Epithelial cell of proximal tubule (primary cell): Measurements from ENCODE around the gene FBXL15. TPM values are rescaled to one million over a fixed set of nuclear protein-coding genes. Genes with fewer than 3 reads are reported as not detected.
"Not testable (repeated sequence)": the region's sequence is repeated elsewhere in the genome, so short reads cannot be mapped to it uniquely, and the experiment has no call there.

Experiments
- DNase-seq: peaks from one replicate; pipeline ENCODE4 v3.0.0-alpha.2; 2011; ENCODE audit warnings: low read depth
- H3K4me3 ChIP-seq: 2 replicates; pipeline ENCODE4 v1.5.1; 2011; ENCODE audit warnings: low read depth, mild to moderate bottlenecking, low read length
- total RNA-seq: library from RNA; depleted of rRNA; stranded (reverse); fragments of >200 nt; gene quantifications from 2 replicates; pipeline ENCODE4 v1.2.3, GENCODE V29; 2015
- TF ChIP-seq, protein P1 (sequence below): conservative IDR thresholded peaks from 2 replicates; pipeline ENCODE4 v1.5.1; 2012; ENCODE audit warnings: low read depth, mild to moderate bottlenecking, low read length

Gene FBXL15
- total RNA-seq, 1 donor from 2014 or later, result 34.6 TPM

DNA sequence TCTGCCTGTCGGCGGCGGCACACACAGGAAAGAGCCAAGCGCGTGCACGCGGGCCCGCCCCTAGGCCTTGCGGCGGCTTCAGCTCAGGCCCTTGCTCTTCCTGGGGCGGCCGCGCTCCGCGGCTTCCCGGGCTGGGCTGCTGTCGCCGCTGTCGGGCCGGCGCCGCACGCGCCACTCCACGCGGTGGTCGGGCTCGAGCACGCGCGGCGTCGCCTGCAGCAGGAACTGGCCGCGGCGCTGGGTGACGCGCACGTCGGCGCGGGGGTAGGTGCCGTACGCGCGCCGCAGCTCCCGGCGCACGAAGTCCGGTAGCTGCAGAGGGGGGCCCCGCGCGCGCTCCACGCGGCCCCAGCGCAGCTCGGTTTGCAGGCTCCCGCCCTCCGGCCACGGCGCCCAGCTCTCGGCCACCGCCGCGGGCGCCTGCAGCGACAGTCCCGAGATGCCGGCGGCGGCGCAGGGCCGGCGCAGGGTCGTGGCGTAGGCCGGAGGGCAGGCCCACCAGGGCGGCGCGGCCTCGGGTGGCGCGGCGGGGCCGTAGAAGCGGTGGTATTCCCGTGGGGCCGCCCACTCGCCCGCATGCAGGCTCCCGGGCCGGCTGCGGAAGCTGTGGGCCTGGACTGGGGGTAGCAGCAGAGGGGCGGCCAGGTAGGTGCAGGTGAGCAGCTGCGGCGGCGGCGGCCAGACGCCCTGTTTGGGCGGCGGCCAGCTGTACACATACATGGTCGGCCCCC is 29.9 kb downstream of the FBXL15 start:
- TF ChIP-seq, protein P1, sequence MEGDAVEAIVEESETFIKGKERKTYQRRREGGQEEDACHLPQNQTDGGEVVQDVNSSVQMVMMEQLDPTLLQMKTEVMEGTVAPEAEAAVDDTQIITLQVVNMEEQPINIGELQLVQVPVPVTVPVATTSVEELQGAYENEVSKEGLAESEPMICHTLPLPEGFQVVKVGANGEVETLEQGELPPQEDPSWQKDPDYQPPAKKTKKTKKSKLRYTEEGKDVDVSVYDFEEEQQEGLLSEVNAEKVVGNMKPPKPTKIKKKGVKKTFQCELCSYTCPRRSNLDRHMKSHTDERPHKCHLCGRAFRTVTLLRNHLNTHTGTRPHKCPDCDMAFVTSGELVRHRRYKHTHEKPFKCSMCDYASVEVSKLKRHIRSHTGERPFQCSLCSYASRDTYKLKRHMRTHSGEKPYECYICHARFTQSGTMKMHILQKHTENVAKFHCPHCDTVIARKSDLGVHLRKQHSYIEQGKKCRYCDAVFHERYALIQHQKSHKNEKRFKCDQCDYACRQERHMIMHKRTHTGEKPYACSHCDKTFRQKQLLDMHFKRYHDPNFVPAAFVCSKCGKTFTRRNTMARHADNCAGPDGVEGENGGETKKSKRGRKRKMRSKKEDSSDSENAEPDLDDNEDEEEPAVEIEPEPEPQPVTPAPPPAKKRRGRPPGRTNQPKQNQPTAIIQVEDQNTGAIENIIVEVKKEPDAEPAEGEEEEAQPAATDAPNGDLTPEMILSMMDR, result no peak
- DNase-seq, result no peak

DNA sequence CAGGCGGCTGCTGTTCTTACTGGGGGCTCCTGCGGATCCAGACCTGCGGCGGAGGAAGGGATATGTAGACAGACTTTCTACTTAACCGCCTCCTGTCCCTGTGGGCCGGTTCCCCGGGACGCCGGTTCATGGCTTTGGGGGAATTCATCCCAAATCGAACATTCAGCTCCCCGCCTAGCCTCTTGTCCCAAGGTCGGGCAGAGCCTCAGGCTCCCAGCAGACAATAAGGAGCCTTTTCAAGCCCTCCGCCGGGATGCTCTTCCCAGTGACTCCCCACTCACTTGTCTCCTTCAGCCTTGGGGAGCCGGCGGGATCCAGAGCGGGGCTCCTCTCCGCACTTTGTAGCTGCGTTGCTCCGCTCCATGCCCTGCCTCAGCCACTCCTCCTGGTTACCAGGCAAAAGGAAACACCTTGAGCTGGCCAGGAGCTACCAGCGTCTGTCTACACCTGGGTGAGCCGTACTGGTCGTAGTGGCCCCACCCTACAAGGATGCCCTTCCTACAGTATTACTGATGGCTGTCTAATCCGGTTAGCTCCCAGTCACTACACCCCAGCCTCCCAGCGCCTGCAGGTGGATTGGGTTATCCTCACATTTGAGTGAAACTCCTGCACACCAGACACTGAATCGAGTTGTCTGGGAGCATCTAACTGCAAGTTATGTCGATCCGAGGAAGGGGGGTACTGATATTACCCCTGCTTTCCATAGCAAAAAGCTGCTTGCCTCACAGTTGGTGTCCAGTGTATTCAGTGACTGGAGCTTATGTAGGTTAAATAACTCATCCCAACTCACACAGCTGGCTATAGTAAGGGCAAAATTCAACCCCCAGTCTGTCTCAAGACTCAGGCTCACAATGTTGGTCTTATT is 30.7 kb downstream of the FBXL15 start, which contains the start of gene C10orf95:
C10orf95 (minus strand) TSS at position 439 of the 865 bp plus-strand sequence. CDS start 450 bp downstream, outside the sequence.
- TF ChIP-seq, protein P1, result no peak
- no peak for DNase-seq
- H3K4me3 ChIP-seq, result peak within 1 kb of the TSS; percentile 95

More for the DNA sequence above, 29.9 kb downstream of the FBXL15 start:
- H3K4me3 ChIP-seq, result peak overlapping the region; percentile 95

- DNase-seq, result no peak
- TF ChIP-seq, protein P1, result no peak
- no peak overlapping the region for H3K4me3 ChIP-seq
These were observed 32.2 kb downstream of the FBXL15 start for GRCh38 chr10:102452672-102453340.

DNA sequence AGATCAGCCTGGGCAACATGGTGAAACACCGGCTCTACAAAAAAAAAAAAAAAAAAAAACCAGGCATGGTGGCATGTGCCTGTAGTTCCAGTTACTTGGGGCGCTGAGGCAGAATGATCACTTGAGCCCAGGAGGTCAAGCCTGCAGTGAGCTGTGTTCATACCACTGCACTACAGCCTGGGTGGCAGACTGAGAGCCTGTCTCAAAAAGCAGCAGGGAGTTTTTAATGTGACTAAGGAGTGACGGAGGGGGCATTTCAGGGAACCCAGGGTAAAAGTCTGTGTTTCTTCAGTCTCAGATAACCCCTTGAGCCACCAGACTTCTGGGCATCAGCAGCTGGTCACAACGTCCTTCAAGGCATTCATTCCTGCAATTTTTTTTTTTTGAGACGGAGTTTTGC is 32.9 kb downstream of the FBXL15 start:
- H3K4me3 ChIP-seq, result no peak overlapping the region
- TF ChIP-seq, protein P1, result no peak
- DNase-seq, result no peak

GRCh38 chr10:102454662-102455487 is 34.2 kb downstream of the FBXL15 start:
- not testable (repeated sequence) for DNase-seq

GRCh38 chr10:102455893-102456471 is 35.3 kb downstream of the FBXL15 start:
- peak; percentile 67 for DNase-seq
- TF ChIP-seq, protein P1, result no peak
- no peak overlapping the region for H3K4me3 ChIP-seq

More at GRCh38 chr10:102454662-102455487, 34.2 kb downstream of the FBXL15 start:
- H3K4me3 ChIP-seq, result not testable (repeated sequence)
